ENCODE measurements around the gene TEX261. TPM values are rescaled to one million over a fixed set of nuclear protein-coding genes. Genes with fewer than 3 reads are reported as not detected.

The TEX261 gene
- total RNA-seq (2022; extraction: Qiagen RNA extraction) = 72.3 to 89.4 TPM (median 86.6 TPM) in 5 replicates

DNA sequence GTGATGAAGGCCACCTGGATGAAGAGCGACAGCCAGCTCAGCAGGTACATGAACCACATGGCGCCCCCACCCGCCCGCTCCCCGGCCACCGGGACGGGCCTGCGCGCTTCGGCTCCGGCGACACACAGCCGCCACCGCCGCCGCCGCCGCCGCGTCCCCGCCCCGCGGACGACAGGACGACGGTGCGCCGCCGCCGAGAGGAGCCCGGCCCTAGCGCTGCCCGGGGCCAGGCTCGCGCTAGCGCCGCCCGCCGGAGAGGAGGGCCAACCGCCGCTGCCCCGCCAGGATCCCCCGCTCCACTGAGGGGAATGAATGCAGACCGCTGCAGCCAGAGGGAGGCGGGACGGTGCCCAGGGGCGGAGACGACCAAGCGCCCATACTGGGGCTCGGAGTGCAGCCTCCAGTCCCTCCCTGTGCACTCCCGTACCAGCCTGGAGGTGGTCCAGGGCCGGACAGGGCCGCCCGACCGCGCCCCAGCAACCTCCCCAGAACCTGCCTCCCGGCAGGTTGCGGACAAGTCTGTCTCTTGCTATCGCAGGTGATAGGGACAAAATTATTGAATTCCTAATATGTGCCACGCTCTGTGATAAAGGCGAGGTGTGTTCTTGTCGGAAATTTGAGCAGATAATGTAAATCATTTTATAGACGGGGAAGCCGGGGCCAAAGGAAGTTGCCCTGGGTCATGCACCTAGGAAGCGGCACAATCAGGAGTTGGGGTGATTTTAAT, at the start of gene TEX261:
Gene TEX261, minus strand, starts transcription at position 175 of the 727 bp plus-strand sequence. Its CDS starts 116 bp downstream, at position 59.

GRCh38 chr2:70978341-70979179, 16.1 kb downstream of the TEX261 start, which contains the start of gene ANKRD53:
Gene ANKRD53, plus strand, starts transcription at chr2:70978630. Its CDS starts 16 bp downstream, at chr2:70978646.

Other genes with a start within 250 kb of the TEX261 start
- gene ADD2, start 226.7 kb downstream of the TEX261 start, total RNA-seq (2022; extraction: Qiagen RNA extraction) = 22.0 to 35.0 TPM (median 30.8 TPM) in 5 replicates
- gene FIGLA, start 204.2 kb downstream of the TEX261 start, total RNA-seq (2022; extraction: Qiagen RNA extraction) = not detected in 5 replicates
- not detected in 5 replicates for gene CLEC4F, start 174.3 kb downstream of the TEX261 start, total RNA-seq (2022; extraction: Qiagen RNA extraction)
- gene CD207, start 159.1 kb downstream of the TEX261 start, total RNA-seq (2022; extraction: Qiagen RNA extraction) = 0.05 to 0.08 TPM (median 0.07 TPM) in 3 of 5 replicates, not detected in the others
- 3.1 to 5.4 TPM (median 3.7 TPM) in 5 replicates for gene VAX2, start 94.3 kb downstream of the TEX261 start, total RNA-seq (2022; extraction: Qiagen RNA extraction)
- 1.2 to 2.4 TPM (median 1.8 TPM) in 5 replicates for gene ATP6V1B1, start 59.0 kb downstream of the TEX261 start, total RNA-seq (2022; extraction: Qiagen RNA extraction)
- gene ANKRD53, start 16.2 kb downstream of the TEX261 start, total RNA-seq (2022; extraction: Qiagen RNA extraction) = 0.11 to 0.28 TPM (median 0.20 TPM) in 4 of 5 replicates, not detected in the other
- gene NAGK, start 73.8 kb upstream of the TEX261 start, total RNA-seq (2022; extraction: Qiagen RNA extraction) = 67.7 to 84.9 TPM (median 79.8 TPM) in 5 replicates
- gene MCEE, start 135.4 kb upstream of the TEX261 start, total RNA-seq (2022; extraction: Qiagen RNA extraction) = 10.1 to 11.9 TPM (median 10.9 TPM) in 5 replicates
- 40.5 to 45.6 TPM (median 42.6 TPM) in 5 replicates for gene MPHOSPH10, start 135.8 kb upstream of the TEX261 start, total RNA-seq (2022; extraction: Qiagen RNA extraction)
- gene PAIP2B, start 232.2 kb upstream of the TEX261 start, total RNA-seq (2022; extraction: Qiagen RNA extraction) = 0.24 to 0.33 TPM (median 0.30 TPM) in 5 replicates

Measured in A549 treated with dexamethasone at 1 μM for 4 hours (cell line).